NT2/D1 (cell line): Measurements from ENCODE around the gene GDF15.

Experiments
- YY1 ChIP-seq: IDR thresholded peaks from 2 replicates; pipeline ENCODE4 v1.6.1; 2011; ENCODE audit not compliant: insufficient read length, insufficient read depth
- ZNF274 ChIP-seq: IDR thresholded peaks from 2 replicates; pipeline ENCODE4 v1.6.1; 2011; ENCODE audit warnings: mild to moderate bottlenecking, low read depth, low read length

DNA sequence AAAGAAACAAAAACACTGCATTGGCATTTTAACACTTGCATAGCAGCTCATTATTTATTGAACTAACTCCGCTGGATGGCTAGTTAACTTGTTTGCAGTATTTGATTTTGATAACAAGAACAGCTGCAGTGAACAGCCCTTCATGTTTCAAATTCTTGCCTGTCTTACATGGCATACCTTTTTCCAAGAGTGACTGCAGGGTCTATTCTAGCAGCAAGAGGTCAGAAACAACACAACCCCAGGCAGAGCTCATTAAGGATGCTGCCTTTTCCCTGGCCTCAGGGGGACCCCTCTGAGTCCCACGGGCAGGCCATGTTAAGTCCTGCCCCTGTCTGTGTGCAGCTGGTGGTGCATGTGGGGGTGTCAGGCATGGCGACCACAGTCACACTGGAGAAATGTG lies 28.9 kb upstream of the GDF15 start:
- no peak for TF ChIP-seq YY1
- TF ChIP-seq ZNF274 = no peak
